T follicular helper cell (primary cell): ENCODE results near the gene HMCN1.

Experiments
- DNase-seq: peaks from one replicate; pipeline ENCODE4 v3.0.0-alpha.2; 2020; ENCODE audit warnings: low read depth

The HMCN1 gene

GRCh38 chr1:186091222-186091720, 357.1 kb downstream of the HMCN1 start:
- DNase-seq, result no peak

GRCh38 chr1:186093437-186093836, 359.2 kb downstream of the HMCN1 start:
- no peak for DNase-seq

GRCh38 chr1:186094172-186094571, 360.0 kb downstream of the HMCN1 start:
- no peak for DNase-seq

GRCh38 chr1:186099336-186100104, 365.3 kb downstream of the HMCN1 start:
- DNase-seq, result no peak

GRCh38 chr1:186102107-186102506, 367.9 kb downstream of the HMCN1 start:
- DNase-seq, result no peak

- DNase-seq, result no peak
These were observed 368.5 kb downstream of the HMCN1 start for GRCh38 chr1:186102547-186103148.

- DNase-seq, result no peak
These were observed 370.3 kb downstream of the HMCN1 start for GRCh38 chr1:186104459-186104858.

- no peak for DNase-seq
These were observed 378.1 kb downstream of the HMCN1 start for GRCh38 chr1:186112280-186112679.

- no peak for DNase-seq
These were observed 379.3 kb downstream of the HMCN1 start for GRCh38 chr1:186113461-186113860.

- DNase-seq, result no peak
These were observed 384.5 kb downstream of the HMCN1 start for GRCh38 chr1:186118724-186119123.

GRCh38 chr1:186122837-186123236, 388.6 kb downstream of the HMCN1 start:
- DNase-seq, result no peak

- no peak for DNase-seq
These were observed 390.8 kb downstream of the HMCN1 start for GRCh38 chr1:186125035-186125434.

GRCh38 chr1:186125511-186125910, 391.3 kb downstream of the HMCN1 start:
- DNase-seq, result no peak

- no peak for DNase-seq
These were observed 395.6 kb downstream of the HMCN1 start for GRCh38 chr1:186129758-186130157.

GRCh38 chr1:186139115-186139514, 404.9 kb downstream of the HMCN1 start:
- DNase-seq, result no peak

- no peak for DNase-seq
These were observed 405.5 kb downstream of the HMCN1 start for GRCh38 chr1:186139701-186140100.

- DNase-seq, result no peak
These were observed 408.0 kb downstream of the HMCN1 start for GRCh38 chr1:186142159-186142558.

GRCh38 chr1:186142916-186143315, 408.7 kb downstream of the HMCN1 start:
- DNase-seq, result no peak

GRCh38 chr1:186143481-186143880, 409.3 kb downstream of the HMCN1 start:
- DNase-seq, result no peak

GRCh38 chr1:186144505-186144904, 410.3 kb downstream of the HMCN1 start:
- DNase-seq, result no peak

- DNase-seq, result no peak
These were observed 412.8 kb downstream of the HMCN1 start for GRCh38 chr1:186146974-186147373.

- DNase-seq, result no peak
These were observed 415.4 kb downstream of the HMCN1 start for GRCh38 chr1:186149591-186149990.

GRCh38 chr1:186152227-186152619, 418.0 kb downstream of the HMCN1 start:
- DNase-seq, result no peak
